Endothelial cell of umbilical vein (primary cell): Measurements from ENCODE around the gene CDC42BPG. TPM values are rescaled to one million over a fixed set of nuclear protein-coding genes. Genes with fewer than 3 reads are reported as not detected.
A peak's percentile ranks its signal among the peaks of the same experiment; 100 is the strongest.

Source experiments
- BruUV-seq: library from RNA; stranded (reverse); fragments of 400-500 nt; replicated peaks from 2 replicates; lab custom pipeline; 2021; lab: Mats Ljungman, UMichigan
- CTCF ChIA-PET: fragments of 300-600, 350-600 bp; sonication (Branson Sonifier 250); formaldehyde crosslinking; loops from one replicate; lab custom pipeline; 2021; ENCODE audit warnings: antibody characterized with exemption, inconsistent platforms; lab: Charles Lee
- POLR2A ChIA-PET: fragments of 300-600, 350-600 bp; sonication (Branson Sonifier 250); formaldehyde crosslinking; loops from one replicate; lab custom pipeline; 2021; ENCODE audit warnings: antibody characterized with exemption, inconsistent platforms; lab: Charles Lee
- DNase-seq: peaks from one replicate; pipeline ENCODE4 v3.0.0-alpha.2; 2011; ENCODE audit warnings: low read depth, low spot score
- FAIRE-seq: peaks from 2 replicates; lab custom pipeline; 2011; peaks lifted over from hg19 to GRCh38; lab: Jason Lieb, UNC
- H2AFZ ChIP-seq: 2 replicates; pipeline ENCODE4 v1.6.0; 2012; ENCODE audit warnings: low read depth, low read length, control low read depth, inconsistent platforms
- H3K27ac ChIP-seq: 2 replicates; pipeline ENCODE4 v1.5.1; 2011; ENCODE audit warnings: low read depth, mild to moderate bottlenecking, control low read depth, low read length, moderate library complexity; ENCODE audit not compliant: insufficient read depth
- H3K27me3 ChIP-seq, 2 experiments: 2 replicates each; pipeline versions ENCODE4 v1.6.0 to v1.6.1; 2011; ENCODE audit warnings: low read length in 2 of 2, mixed read lengths in 1 of 2; ENCODE audit not compliant: control insufficient read depth in 2 of 2, insufficient read depth in 2 of 2
- H3K36me3 ChIP-seq, 2 experiments: 2 replicates in 1 of 2; 3 replicates in 1 of 2; pipeline ENCODE4 v1.5.1; 2011; ENCODE audit warnings: low read length in 2 of 2, mild to moderate bottlenecking in 1 of 2, moderate library complexity in 1 of 2; ENCODE audit not compliant: control insufficient read depth in 2 of 2, insufficient read depth in 2 of 2; ENCODE audit errors: extremely low read depth in 1 of 2
- H3K4me1 ChIP-seq: 3 replicates; pipeline ENCODE4 v1.5.1; 2011; ENCODE audit warnings: mild to moderate bottlenecking, low read length; ENCODE audit not compliant: control insufficient read depth, insufficient read depth; ENCODE audit errors: extremely low read depth
- H3K4me2 ChIP-seq: 2 replicates; pipeline ENCODE4 v1.6.1; 2011; ENCODE audit warnings: low read length, control low read depth, mixed read lengths; ENCODE audit not compliant: insufficient read depth
- H3K4me3 ChIP-seq, 3 experiments: fragments of 200-600 bp in 1 of 3; sonication (generic), shearing (Covaris generic) in 1 of 3; replicated peaks in 1 of 3; 2 replicates each; pipeline ENCODE4 v1.5.1; 2011 to 2016; ENCODE audit warnings: control low read depth in 3 of 3, low read length in 3 of 3, mild to moderate bottlenecking in 2 of 3, inconsistent platforms in 1 of 3, low read depth in 1 of 3, moderate library complexity in 1 of 3; ENCODE audit not compliant: insufficient read depth in 1 of 3
- H3K79me2 ChIP-seq: 2 replicates; pipeline ENCODE4 v1.6.0; 2012; ENCODE audit warnings: low read length, inconsistent platforms; ENCODE audit not compliant: control insufficient read depth, insufficient read depth
- H3K9ac ChIP-seq: replicated peaks from 2 replicates; pipeline ENCODE3; 2011; ENCODE audit warnings: low read length, control low read depth; ENCODE audit not compliant: insufficient read depth; ENCODE audit errors: extremely low read depth
- H3K9me1 ChIP-seq: replicated peaks from 3 replicates; pipeline ENCODE4 v1.6.0; 2011; ENCODE audit warnings: mild to moderate bottlenecking, low read length; ENCODE audit not compliant: control insufficient read depth, insufficient read depth; ENCODE audit errors: extremely low read depth
- H3K9me3 ChIP-seq: replicated peaks from 2 replicates; pipeline ENCODE4 v1.5.1; 2012; ENCODE audit warnings: low read length, inconsistent platforms; ENCODE audit not compliant: control insufficient read depth, insufficient read depth
- H4K20me1 ChIP-seq: replicated peaks from 2 replicates; pipeline ENCODE3; 2011; ENCODE audit warnings: mild to moderate bottlenecking, low read length; ENCODE audit not compliant: control insufficient read depth, insufficient read depth; ENCODE audit errors: extremely low read depth
- CTCF ChIP-seq, 2 donors: IDR thresholded peaks; 1 replicate in 1 of 2; 2 replicates in 1 of 2; pipeline ENCODE4 v1.5.1; 2011; ENCODE audit warnings: low read length in 2 of 2, mild to moderate bottlenecking in 2 of 2, moderate library complexity in 2 of 2, control low read depth in 1 of 2, inconsistent platforms in 1 of 2, low read depth in 1 of 2; ENCODE audit not compliant: insufficient read depth in 1 of 2; ENCODE audit errors: extremely low read depth in 1 of 2
- FOS ChIP-seq: IDR thresholded peaks from 2 replicates; pipeline ENCODE4 v1.6.1; 2011; ENCODE audit warnings: mild to moderate bottlenecking, low read length, moderate library complexity, borderline replicate concordance; ENCODE audit not compliant: insufficient read depth
- POLR2AphosphoS5 ChIP-seq: IDR thresholded peaks from 2 replicates; pipeline ENCODE4 v1.6.1; 2012; ENCODE audit warnings: low read depth, mild to moderate bottlenecking, control low read depth, low read length, moderate library complexity; ENCODE audit not compliant: insufficient read depth
- dilution Hi-C: fragments of 300-500 bp; cut with MboI; formaldehyde crosslinking; loops from one replicate; pipeline ENCODE4 v1.15.0; 2019; ENCODE audit warnings: low sequenced_read_pairs; ENCODE audit not compliant: extremely low pct_ligation_motif_present
- intact Hi-C: fragments of 100-400 bp; cut with micrococcal nuclease; formaldehyde crosslinking; loops from one replicate; pipeline ENCODE4 v1.10.0; 2022
- polyA plus RNA-seq, 4 experiments: library from polyadenylated mRNA; depleted of rRNA in 3 of 4; stranded (reverse) in 3 of 4; unstranded in 1 of 4; fragments of >200 nt; gene quantifications; 2 replicates each; pipeline versions ENCODE4 v1.2.1 to v1.2.3, GENCODE V29; 2011 to 2012; ENCODE audit warnings: missing spikeins in 1 of 4
- total RNA-seq: library from RNA; stranded (reverse); gene quantifications from 2 replicates; pipeline ENCODE4 v1.2.3, GENCODE V29; 2021

The CDC42BPG gene
- total and polyA plus RNA-seq, 2 donors (not counting 3 experiments of a cell fraction or from before 2014, with no cell fraction given), result 0.19 to 0.42 TPM

GRCh38 chr11:64778223-64778472 lies 66.3 kb downstream of the CDC42BPG start:
- peak overlapping the region; percentile 48 to 75 (median 69) for H3K4me3 ChIP-seq
- no peaks in the 10 kb centered on the region for H3K9me3 ChIP-seq
- no peak for TF ChIP-seq CTCF (IDR thresholded peaks at IDR 0.05; ENCODE audit: extremely low read depth in 1 of 2, insufficient read depth in 1 of 2, low read depth in 1 of 2, low read length in 2 of 2)
- no peak for TF ChIP-seq FOS
- TF ChIP-seq POLR2AphosphoS5, result peak; percentile 46
- H2AFZ ChIP-seq, result no peak overlapping the region
- peak overlapping the region; percentile 79 for H3K27ac ChIP-seq
- dilution Hi-C loops, result no loop called here
- H3K4me2 ChIP-seq, result no peak overlapping the region
- H3K36me3 ChIP-seq, result peaks cover 18 to 22% of the 10 kb centered on the region in 2 experiments
- POLR2A ChIA-PET, result interaction anchor here (0.6 to 1.0 kb wide), 6 partner anchors 11 to 1511 kb away, joined by 3 to 4 read pairs (median 4); partner anchors contain the start of gene YIF1A
- H4K20me1 ChIP-seq, result peaks cover 18% of the 10 kb centered on the region
- peaks cover 45% of the 10 kb centered on the region for H3K79me2 ChIP-seq
- H3K9ac ChIP-seq, result peak overlapping the region; percentile 91
- CTCF ChIA-PET, result interaction anchor here (0.9 to 1.4 kb wide), 12 partner anchors 9 to 339 kb away, joined by 3 to 11 read pairs (median 4); partner anchors contain the start of gene ZNHIT2
- H3K9me1 ChIP-seq, result no peaks in the 10 kb centered on the region
- peaks cover 26% of the 10 kb centered on the region for H3K4me1 ChIP-seq
- no peaks in the 10 kb centered on the region for H3K27me3 ChIP-seq
- intact Hi-C loops, result loop anchor here (2.0 kb wide), 2 partner anchors 25 to 509 kb away; partner anchors contain the start of gene MAP4K2
- no TSS peak for BruUV-seq
- DNase-seq (no peak), FAIRE-seq (no peak)
